ENCODE data around the gene SHD. TPM values are rescaled to one million over a fixed set of nuclear protein-coding genes. Genes with fewer than 3 reads are reported as not detected.

Gene SHD
- total and polyA plus RNA-seq, 2 of the 13 experiments (the other 11 are each of a cell fraction or from before 2014, with no cell fraction given), result 0.11 to 0.20 TPM

- Histone ChIP-seq H3K4me2 (ENCODE audit: low read depth, low read length) (peak within 1 kb of the TSS; percentile 13; the same call in 1 of the 2 replicates), H3K4me3 (replicated peaks in 1 of 3; ENCODE audit: insufficient read depth in 1 of 3, low read depth in 2 of 3, low read length in 3 of 3) (no peak within 1 kb of the TSS), H3K9ac (ENCODE audit: insufficient read depth, low read depth, low read length) (no peak within 1 kb of the TSS), H3K4me1 (ENCODE audit: insufficient read depth, low read length) (peaks cover 44% of the 10 kb centered on the region), H3K36me3 (replicated peaks in 1 of 2; ENCODE audit: control insufficient read depth in 1 of 2, insufficient read depth in 2 of 2, low read length in 2 of 2) (no peaks in the 10 kb centered on the region), H4K20me1 (ENCODE audit: insufficient read depth, low read length) (no peaks in the 10 kb centered on the region), H3K27me3 (ENCODE audit: control insufficient read depth in 1 of 2, insufficient read depth in 2 of 2, low read length in 2 of 2) (peaks cover 2 to 11% of the 10 kb centered on the region in 2 experiments; a peak in 4 of 5 replicates), H3K27ac (ENCODE audit: extremely low read length, insufficient read depth, low read length) (no peak within 1 kb of the TSS), H3K9me3 (ENCODE audit: low read length) (no peaks in the 10 kb centered on the region), H3K79me2 (ENCODE audit: insufficient read depth, low read length) (no peaks in the 10 kb centered on the region), H2AFZ (ENCODE audit: low read length) (no peak within 1 kb of the TSS)
- ChIA-PET CTCF (ENCODE audit: low intra/inter-chr PET ratio, low total read pairs) (no interaction called here), POLR2A (interaction anchor here (1.3 kb wide), 1 partner anchor 38 kb away, joined by 4 read pairs; the partner anchor contains the start of gene MPND)
- ATAC-seq, result peak; percentile 24; the same call in 1 of the 3 replicates
- intact Hi-C loops (cut with micrococcal nuclease; ENCODE audit: unreplicated experiment), result no loop called here
- no peak for FAIRE-seq
- 42% methylated on average over 11 of the region's 63 CpGs for WGBS (ENCODE audit: low lambda C conversion rate)
- DNase-seq (ENCODE audit: low spot score), result no peak
- BruUV-seq (replicated peaks), result no TSS peak
- in situ Hi-C loops (cut with HindIII; ENCODE audit: extremely low pct_ligation_motif_present, low pct_unique_long_range_greater_than_20kb), result no loop called here
- no peak for TF ChIP-seq POLR2AphosphoS5 (IDR thresholded peaks at IDR 0.05; ENCODE audit: low read depth, low read length)
- TF ChIP-seq THAP11 (CRISPR knock-in tag; IDR thresholded peaks at IDR 0.05), result peak; percentile 95
- TF ChIP-seq SMARCE1 (IDR thresholded peaks at IDR 0.05; ENCODE audit: borderline replicate concordance), result no peak
- TF ChIP-seq DNMT3B (CRISPR knock-in tag; conservative IDR thresholded peaks at IDR 0.05), result no peak
- TF ChIP-seq, protein P1, sequence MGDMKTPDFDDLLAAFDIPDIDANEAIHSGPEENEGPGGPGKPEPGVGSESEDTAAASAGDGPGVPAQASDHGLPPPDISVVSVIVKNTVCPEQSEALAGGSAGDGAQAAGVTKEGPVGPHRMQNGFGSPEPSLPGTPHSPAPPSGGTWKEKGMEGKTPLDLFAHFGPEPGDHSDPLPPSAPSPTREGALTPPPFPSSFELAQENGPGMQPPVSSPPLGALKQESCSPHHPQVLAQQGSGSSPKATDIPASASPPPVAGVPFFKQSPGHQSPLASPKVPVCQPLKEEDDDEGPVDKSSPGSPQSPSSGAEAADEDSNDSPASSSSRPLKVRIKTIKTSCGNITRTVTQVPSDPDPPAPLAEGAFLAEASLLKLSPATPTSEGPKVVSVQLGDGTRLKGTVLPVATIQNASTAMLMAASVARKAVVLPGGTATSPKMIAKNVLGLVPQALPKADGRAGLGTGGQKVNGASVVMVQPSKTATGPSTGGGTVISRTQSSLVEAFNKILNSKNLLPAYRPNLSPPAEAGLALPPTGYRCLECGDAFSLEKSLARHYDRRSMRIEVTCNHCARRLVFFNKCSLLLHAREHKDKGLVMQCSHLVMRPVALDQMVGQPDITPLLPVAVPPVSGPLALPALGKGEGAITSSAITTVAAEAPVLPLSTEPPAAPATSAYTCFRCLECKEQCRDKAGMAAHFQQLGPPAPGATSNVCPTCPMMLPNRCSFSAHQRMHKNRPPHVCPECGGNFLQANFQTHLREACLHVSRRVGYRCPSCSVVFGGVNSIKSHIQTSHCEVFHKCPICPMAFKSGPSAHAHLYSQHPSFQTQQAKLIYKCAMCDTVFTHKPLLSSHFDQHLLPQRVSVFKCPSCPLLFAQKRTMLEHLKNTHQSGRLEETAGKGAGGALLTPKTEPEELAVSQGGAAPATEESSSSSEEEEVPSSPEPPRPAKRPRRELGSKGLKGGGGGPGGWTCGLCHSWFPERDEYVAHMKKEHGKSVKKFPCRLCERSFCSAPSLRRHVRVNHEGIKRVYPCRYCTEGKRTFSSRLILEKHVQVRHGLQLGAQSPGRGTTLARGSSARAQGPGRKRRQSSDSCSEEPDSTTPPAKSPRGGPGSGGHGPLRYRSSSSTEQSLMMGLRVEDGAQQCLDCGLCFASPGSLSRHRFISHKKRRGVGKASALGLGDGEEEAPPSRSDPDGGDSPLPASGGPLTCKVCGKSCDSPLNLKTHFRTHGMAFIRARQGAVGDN (CRISPR knock-in tag; IDR thresholded peaks at IDR 0.05), result peak; percentile 19; the same call in 1 of the 2 replicates
- no peak for TF ChIP-seq ZFAT (CRISPR knock-in tag; conservative IDR thresholded peaks at IDR 0.05)
- no peak for TF ChIP-seq MYC (CRISPR knock-in tag; IDR thresholded peaks at IDR 0.05; ENCODE audit: borderline replicate concordance)
- TF ChIP-seq NCOR1 (IDR thresholded peaks at IDR 0.05; ENCODE audit: borderline replicate concordance, low read length), result no peak
- TF ChIP-seq REXO4 (CRISPR knock-in tag; IDR thresholded peaks at IDR 0.05; ENCODE audit: borderline replicate concordance), result no peak
- TF ChIP-seq MTA1 (CRISPR knock-in tag; IDR thresholded peaks at IDR 0.05; ENCODE audit: borderline replicate concordance), result no peak
- peak; percentile 64 for TF ChIP-seq HCFC1 (IDR thresholded peaks at IDR 0.05; ENCODE audit: low read depth, low read length)
- no peak for TF ChIP-seq ZBTB8A (CRISPR knock-in tag; IDR thresholded peaks at IDR 0.05; ENCODE audit: borderline replicate concordance, low read depth)
- TF ChIP-seq GABPB1 (CRISPR knock-in tag; IDR thresholded peaks at IDR 0.05), result peak; percentile 39; the same call in 1 of the 2 replicates
- no peak for TF ChIP-seq KLF15 (CRISPR knock-in tag; IDR thresholded peaks at IDR 0.05; ENCODE audit: borderline replicate concordance)
- TF ChIP-seq STAT6 (CRISPR knock-in tag; IDR thresholded peaks at IDR 0.05; ENCODE audit: borderline replicate concordance), result no peak
- TF ChIP-seq, protein P2, sequence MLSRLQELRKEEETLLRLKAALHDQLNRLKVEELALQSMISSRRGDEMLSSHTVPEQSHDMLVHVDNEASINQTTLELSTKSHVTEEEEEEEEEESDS (CRISPR knock-in tag; IDR thresholded peaks at IDR 0.05; ENCODE audit: borderline replicate concordance), result no peak
- no peak for TF ChIP-seq ZNF607 (CRISPR knock-in tag; IDR thresholded peaks at IDR 0.05; ENCODE audit: borderline replicate concordance)
- peak; percentile 88 for TF ChIP-seq ZNF143 (CRISPR knock-in tag; IDR thresholded peaks at IDR 0.05)
Measured at GRCh38 chr19:4304538-4305256, 25.6 kb downstream of the SHD start, which contains the start of gene FSD1. TSS of gene FSD1 (plus strand) at chr19:4304598. CDS start at chr19:4304747, 149 bp downstream.
